Measurements from ENCODE around the gene RBM14. TPM values are rescaled to one million over a fixed set of nuclear protein-coding genes. Genes with fewer than 3 reads are reported as not detected.
A peak's percentile ranks its signal among the peaks of the same experiment; 100 is the strongest.
"Not testable (repeated sequence)": the region's sequence is repeated elsewhere in the genome, so short reads cannot be mapped to it uniquely, and the experiment has no call there.

The RBM14 gene
- total RNA-seq, 4 donors from 2014 or later: 56.7 to 91.4 (median 74.6) TPM

GRCh38 chr11:66586136-66586535 lies 30.3 kb upstream of the RBM14 start:
- TF ChIP-seq CTCF (IDR thresholded peaks at IDR 0.05) (no peak), POLR2A (IDR thresholded peaks at IDR 0.05) (no peak)
- no peak for DNase-seq
- Histone ChIP-seq H3K9me3 (no peaks in the 10 kb centered on the region), H3K4me1 (no peaks in the 10 kb centered on the region), H3K36me3 (no peaks in the 10 kb centered on the region), H3K4me3 (no peak overlapping the region), H3K27me3 (no peaks in the 10 kb centered on the region), H3K27ac (no peak overlapping the region)

GRCh38 chr11:66589315-66589714 lies 27.1 kb upstream of the RBM14 start:
- H3K27me3 ChIP-seq, H3K27ac ChIP-seq, DNase-seq, H3K4me3 ChIP-seq, H3K9me3 ChIP-seq, H3K36me3 ChIP-seq: not testable (repeated sequence)
- H3K4me1 ChIP-seq: peaks cover 3 to 20% (median 9%) of the 10 kb centered on the region in 4 donors

GRCh38 chr11:66589996-66590675 lies 26.3 kb upstream of the RBM14 start:
- Histone ChIP-seq H3K4me1 (peaks cover 3 to 28% (median 13%) of the 10 kb centered on the region in 4 donors), H3K27me3 (no peaks in the 10 kb centered on the region), H3K4me3 (no peak overlapping the region), H3K27ac (no peak overlapping the region), H3K9me3 (no peaks in the 10 kb centered on the region), H3K36me3 (no peaks in the 10 kb centered on the region)
- DNase-seq: no peak
- TF ChIP-seq CTCF (IDR thresholded peaks at IDR 0.05): no peak
- no peak for TF ChIP-seq POLR2A (IDR thresholded peaks at IDR 0.05)

- DNase-seq: no peak
- Histone ChIP-seq H3K4me1 (peaks cover 3 to 38% (median 19%) of the 10 kb centered on the region in 4 donors), H3K9me3 (no peaks in the 10 kb centered on the region), H3K36me3 (no peaks in the 10 kb centered on the region), H3K27me3 (no peaks in the 10 kb centered on the region), H3K27ac (no peak overlapping the region), H3K4me3 (no peak overlapping the region)
- no peak for TF ChIP-seq POLR2A (IDR thresholded peaks at IDR 0.05)
- no peak for TF ChIP-seq CTCF (IDR thresholded peaks at IDR 0.05)
These were observed 25.3 kb upstream of the RBM14 start for GRCh38 chr11:66591175-66591574.

GRCh38 chr11:66592457-66593302 lies 23.8 kb upstream of the RBM14 start, which contains the start of the genes CCDC87 and CCS:
CCDC87 (minus strand) TSS chr11:66593063; CDS start chr11:66593015, 48 bp downstream.
CCS (plus strand) TSS chr11:66593185; CDS start chr11:66593262, 77 bp downstream.
- H3K36me3 ChIP-seq: no peaks in the 10 kb centered on the region
- no peaks in the 10 kb centered on the region for H3K9me3 ChIP-seq
- H3K4me1 ChIP-seq: peaks cover 3 to 38% (median 19%) of the 10 kb centered on the region in 4 donors
- TF ChIP-seq POLR2A (IDR thresholded peaks at IDR 0.05) (peak; percentile 80 to 96), CTCF (IDR thresholded peaks at IDR 0.05) (peak; percentile 37 to 90 (median 74))
- H3K4me3 ChIP-seq: peak within 1 kb of the TSS; percentile 49 to 71 (median 57)
- H3K27me3 ChIP-seq: no peaks in the 10 kb centered on the region
- peak; percentile 98 to 100 (median 99) for DNase-seq
- H3K27ac ChIP-seq: peak within 1 kb of the TSS; percentile 68 to 87 (median 82)

GRCh38 chr11:66593303-66593635 lies 23.2 kb upstream of the RBM14 start:
- DNase-seq: no peak
- Histone ChIP-seq H3K27ac (peak overlapping the region; percentile 68 to 87 (median 82)), H3K27me3 (no peaks in the 10 kb centered on the region), H3K4me1 (peaks cover 3 to 38% (median 19%) of the 10 kb centered on the region in 4 donors), H3K36me3 (no peaks in the 10 kb centered on the region), H3K4me3 (peak overlapping the region; percentile 49 to 71 (median 57)), H3K9me3 (no peaks in the 10 kb centered on the region)
- no peak for TF ChIP-seq POLR2A (IDR thresholded peaks at IDR 0.05)
- TF ChIP-seq CTCF (IDR thresholded peaks at IDR 0.05): no peak

All from Peyer's patch (tissue), 4 donors.